EL (cell line): ENCODE results near the gene DENND4A.

Experiments
- DNase-seq: peaks from one replicate; pipeline ENCODE4 v3.0.0-alpha.2; 2016

Gene DENND4A

DNA sequence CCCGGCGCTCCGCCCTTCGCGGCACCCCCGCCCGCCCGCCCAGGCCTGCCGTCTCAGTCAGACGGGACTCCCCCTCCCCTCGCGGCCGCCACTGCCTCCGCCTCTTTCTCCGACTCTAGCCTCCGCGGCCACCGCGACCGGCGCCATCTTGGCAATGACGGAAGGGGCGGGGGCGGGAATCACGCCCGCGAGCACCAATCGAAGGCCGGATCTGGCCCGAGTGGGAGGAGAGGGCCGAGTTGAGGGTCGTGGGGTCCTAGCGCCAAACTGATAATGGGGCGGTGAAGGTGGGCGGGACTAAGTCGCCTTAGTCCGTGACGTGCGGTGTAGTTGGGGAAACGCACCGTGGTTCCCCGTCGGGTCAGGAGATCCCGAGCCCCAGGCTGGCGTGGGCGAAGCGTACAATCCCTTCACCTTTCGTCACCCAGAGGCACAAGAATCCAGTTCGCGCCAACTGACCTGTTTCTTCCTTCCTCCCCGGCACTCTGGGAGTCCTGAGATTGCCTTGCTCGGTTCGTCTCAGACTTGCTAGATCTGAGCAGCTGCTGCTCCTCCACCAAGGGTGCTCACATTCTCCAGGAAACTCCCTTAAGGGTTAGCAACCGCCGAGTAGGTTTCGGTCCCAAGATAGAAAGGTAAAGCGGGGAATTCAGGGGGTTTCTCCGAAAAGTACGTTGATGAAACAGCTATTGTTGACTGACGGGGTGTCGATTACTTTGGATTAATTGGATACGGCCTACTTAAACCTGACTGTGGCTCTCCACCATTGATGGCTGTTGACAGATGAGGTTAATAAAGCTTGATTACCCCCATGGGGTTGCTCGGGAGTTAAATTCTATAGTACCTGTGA lies at the start of gene DENND4A:
Gene DENND4A, minus strand, starts transcription at position 156 of the 850 bp plus-strand sequence. CDS start 35,843 bp downstream, outside the sequence.
- DNase-seq = peak; percentile 98

DNA sequence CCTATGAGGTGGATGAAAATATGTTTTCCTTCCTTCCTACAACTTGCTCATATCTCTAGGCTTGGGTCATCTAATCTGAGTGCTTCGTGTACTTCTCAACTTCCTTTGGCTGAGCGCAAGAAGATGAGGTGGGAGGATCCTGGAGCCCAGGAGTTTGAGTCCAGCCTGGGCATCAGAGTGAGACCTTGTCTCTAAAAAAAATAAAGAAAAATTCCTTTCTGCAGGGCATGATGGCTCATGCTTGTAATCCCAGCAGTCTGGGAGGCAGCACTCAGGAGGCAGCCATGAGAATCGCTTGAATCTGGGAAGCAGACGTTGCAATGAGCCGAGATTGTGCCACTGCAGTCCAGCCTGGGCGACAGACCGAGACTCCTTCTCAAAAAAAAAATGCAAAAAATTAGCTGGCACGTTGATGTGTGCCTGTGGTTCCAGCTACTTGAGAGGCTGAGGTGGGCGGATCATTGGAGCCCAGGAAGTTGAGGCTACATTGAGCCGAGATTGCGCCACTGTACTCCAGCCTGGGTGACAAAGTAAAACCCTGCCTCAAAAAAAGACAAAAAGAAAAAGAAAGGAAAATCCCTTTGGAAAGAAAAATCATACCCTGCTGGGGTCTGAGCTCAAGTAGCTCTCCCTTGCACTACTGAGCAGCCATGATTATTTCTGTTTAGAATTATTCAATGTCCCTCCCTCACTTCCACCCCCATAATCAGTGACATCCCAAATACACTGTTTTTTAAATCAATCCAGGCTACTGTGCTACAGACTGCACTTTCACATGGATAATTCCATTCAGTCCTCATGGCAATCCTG lies 49.2 kb upstream of the DENND4A start:
- peak; percentile 69 for DNase-seq

DNA sequence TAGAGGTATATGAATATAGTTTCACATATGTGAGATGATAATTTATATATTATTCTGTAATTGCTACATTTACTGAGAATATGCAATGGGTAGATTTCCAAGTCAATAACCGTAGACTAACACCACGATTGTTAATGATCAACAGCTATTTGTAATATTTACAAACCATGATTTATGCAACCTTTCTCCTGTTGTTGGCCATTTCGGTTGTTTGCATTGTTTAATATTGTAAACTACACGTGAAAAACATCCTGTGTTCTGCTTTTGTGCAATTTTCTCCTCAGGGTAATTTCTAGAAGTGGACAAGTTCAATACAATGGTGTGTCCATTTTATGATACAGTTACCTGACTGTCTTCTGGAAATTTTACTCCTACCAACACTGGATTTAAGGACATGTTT lies 47.9 kb upstream of the DENND4A start:
- DNase-seq = no peak

DNA sequence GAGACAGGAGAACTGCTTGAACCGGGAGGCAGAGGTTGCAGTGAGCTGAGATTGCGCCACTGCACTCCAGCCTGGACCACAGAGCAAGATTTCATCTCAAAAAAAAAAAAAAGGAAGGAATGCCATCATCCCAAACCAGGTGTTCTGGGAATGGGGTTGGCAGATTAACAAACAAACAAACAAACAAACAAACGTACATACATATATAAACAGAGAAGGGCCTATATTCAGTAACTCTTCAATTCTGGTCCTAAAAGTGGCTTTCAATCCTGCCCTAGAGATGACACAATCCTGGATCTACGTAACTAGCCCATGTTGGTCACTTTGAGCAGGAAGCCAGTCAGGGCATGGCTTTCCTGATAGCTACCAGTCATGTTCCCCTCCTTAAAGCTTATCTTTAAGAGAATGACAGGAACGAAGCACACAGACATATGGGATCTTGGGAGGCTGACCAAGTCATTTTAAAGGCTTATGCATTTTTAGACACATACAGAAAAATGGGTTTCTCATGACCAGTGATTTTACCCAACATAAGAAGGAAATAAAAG lies 47.3 kb upstream of the DENND4A start:
- DNase-seq = no peak

DNA sequence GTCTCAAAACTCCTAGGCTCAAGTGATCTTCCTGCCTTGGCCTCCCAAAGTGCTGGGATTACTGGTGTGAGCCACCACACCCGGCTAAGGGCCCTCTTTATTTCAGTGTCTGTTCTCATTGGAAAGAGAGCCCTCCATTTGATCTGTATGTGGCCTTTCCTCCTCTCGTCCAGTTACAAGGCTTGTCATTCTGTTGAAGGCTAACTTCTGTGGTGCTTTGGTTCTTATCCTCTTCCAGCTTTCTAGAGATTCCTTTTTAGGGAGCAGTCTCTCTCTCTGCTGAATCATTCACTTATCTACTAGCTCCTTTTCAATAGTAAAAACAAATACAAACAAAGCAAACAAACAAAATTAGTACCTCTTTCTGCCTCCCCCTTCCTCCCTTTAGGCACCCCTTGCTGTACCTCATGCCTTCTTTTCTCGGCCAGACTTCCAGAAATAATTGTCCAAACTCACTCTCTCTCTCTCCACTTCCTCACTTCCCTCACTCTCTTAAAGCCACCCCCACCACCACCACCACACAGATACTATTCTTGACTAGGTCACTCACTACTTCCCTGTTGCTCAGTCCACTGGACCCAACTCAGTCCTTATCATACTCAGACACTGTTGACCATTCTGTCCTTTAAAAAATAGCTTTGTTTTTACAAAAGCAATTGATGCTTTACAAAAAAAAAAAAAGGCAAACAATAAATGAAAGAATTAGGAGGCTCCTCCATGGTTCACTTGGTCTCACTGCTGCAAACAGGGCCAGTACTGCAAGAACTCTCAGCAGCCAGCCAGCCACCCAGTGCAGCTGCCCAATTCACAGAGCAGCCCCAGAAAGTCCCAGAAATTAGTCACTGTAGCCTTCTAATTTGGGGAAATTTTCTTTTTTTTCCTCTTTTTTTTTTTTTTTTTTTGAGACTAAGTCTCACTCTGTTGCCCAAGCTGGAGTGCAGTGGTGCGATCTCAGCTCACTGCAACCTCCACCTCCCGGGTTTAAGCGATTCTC lies 45.5 kb upstream of the DENND4A start:
- DNase-seq = no peak

DNA sequence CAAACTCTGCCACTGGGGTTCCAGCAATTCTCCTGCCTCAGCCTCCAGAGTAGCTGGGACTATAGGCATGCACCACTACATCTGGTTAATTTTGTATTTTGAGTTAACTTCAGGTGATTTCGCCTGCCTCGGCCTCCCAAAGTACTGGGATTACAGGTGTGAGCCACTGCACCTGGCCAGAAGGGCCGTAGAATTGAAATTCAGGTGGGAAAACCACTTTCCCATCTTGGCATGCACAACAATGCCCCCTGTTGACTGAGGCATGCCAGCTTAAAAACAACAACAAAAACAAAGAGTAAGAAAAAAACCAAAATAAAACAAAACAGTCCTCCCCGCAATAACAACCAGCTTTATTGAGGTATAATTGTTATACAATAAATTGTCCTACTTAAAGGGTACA lies 44.6 kb upstream of the DENND4A start:
- DNase-seq = no peak

DNA sequence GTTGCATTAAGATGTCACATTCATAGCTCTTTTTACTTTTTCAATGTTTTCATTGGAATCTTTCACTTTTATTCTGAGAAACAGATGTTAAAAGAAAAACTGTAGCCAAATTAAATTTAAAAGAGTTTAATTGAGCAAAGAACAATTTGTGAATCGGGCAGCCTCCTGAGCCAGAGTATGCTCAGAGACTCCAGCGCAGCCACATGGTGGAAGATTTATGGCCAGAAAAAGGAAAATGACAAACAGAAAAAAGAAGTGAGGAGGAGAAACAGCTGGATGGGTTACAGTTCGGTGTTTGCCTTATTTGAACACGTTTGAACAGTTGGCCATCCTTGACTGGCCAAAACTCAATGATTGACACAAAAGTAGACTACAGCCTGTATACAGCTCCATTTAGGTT lies 43.4 kb upstream of the DENND4A start:
- no peak for DNase-seq

DNA sequence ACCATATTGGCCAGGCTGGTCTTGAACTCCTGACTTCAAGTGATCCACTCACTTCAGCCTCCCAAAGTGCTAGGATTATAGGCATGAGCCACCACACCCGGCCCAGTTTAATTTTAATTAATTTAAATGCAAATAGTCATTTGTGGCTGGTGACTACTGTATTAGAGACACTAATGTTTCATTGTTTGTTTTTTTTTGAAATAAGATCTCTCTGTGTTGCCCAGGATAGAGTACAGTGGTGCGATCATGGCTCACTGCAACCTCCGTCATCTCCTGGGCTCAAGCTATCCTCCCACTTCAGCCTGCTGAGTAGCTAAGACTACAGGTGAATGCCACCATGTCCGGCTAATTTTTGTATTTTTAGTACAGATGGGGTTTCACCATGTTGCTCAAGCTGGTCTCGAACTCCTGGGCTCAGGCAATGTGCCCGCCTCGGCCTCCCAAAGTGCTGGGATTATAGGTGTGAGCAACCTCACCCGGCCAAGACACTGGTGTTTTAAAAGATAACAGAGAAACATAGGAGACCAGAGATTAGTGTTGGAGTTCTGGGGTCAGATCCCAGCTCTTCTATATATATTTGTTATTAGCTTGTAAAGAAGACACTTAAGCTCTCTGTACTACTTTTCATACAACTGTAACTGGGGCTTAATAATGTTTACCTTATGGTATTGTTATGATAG lies 42.6 kb upstream of the DENND4A start:
- no peak for DNase-seq

DNA sequence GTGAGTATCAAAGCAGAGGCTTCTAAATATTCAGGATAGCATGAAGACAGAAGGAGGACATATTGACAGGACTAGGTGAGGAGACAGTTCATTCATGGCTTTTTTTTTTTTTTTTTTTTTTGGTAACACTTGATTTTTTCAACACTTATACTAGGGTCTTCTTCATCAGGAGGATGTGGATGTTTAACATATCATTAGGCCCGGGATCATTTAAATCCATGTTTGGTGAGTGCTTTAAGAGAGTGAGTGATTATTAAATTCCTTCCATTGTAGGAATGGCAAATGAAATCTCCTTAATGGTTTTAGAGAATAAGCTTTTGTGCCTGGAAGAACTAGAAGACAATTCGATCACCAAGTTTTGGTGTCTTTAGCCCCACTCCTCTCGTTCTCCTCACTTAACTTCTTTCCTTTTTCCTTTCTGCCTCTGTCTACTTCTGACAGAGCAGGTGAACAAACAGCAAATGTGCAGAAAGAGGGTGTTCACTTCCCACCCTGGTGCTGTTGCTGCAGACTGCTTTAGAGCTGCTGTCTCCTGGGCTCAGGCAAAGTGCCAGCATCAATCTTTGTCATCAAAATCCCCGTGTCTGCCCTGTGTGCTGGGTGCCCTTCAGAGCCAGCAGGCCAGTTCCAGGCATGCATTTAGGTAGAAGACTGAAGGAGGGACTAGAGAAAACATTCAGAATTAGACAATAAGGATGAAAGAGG lies 41.6 kb upstream of the DENND4A start:
- DNase-seq = no peak

DNA sequence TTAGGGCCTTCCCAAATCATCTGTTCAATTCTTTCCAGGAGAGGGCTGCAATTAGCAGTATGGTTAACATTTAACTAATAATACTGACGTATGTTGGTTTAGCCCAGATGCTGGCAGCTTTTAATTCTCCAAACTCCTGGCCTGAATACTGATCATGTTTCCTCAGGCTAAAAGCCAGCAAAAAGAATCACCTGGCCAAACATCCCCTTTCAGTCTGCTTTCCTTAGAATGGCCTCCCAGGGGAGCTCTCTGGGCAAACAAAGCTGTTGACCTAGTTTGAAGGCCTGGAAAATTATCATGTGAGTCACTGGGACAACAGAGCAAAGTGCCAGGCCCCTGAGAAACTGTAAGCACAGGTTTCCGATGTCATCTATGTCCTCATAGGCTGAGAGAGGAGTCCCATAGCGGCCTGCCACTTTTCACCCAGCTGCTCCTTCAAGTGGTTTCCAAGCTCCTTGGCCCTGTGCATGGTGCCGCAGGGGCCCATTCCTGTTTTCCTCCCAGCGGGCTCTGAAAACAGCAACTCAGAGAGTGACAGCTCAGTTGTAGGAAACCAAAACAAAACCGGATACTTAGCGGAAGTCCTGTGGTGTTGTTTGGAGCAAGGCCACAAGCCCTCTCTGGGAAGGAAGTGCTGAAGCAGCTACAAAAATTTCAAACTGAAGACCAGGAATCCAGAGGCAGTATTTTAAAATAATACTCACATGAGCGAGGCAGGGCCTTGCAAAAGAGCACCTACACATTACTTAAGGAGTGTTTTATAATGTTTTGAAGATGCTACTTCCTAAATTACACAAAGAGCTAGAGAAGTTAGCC lies 40.7 kb upstream of the DENND4A start:
- DNase-seq = peak; percentile 84

DNA sequence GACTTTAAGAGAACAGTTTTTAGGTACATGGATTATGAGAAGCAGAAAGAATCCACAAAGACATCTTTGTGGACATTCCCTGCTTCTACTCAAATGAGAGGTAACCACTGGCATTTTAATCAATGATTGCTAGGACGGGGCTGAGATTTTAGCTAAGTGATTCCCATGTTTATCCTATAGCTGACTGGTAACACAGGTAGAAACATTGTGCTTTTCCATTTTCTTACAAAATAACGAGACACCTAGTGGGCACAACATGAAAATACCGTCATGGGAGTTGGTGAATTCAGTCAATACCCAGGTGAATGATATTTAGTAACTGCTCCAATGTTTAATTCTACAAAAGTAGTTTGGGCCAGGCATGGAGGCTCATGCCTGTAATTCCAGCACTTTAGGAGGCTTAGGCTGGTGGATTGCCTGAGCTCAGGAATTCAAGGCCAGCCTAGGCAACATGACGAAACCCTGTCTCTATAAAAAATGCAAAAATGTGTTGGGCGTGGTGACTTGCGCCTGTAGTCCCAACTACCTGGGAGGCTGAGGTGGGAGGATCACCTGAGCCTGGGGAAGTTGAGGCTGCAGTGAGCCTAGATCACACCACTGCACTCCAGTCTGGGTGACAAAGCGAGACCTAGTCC lies 37.2 kb upstream of the DENND4A start:
- DNase-seq = peak; percentile 21

DNA sequence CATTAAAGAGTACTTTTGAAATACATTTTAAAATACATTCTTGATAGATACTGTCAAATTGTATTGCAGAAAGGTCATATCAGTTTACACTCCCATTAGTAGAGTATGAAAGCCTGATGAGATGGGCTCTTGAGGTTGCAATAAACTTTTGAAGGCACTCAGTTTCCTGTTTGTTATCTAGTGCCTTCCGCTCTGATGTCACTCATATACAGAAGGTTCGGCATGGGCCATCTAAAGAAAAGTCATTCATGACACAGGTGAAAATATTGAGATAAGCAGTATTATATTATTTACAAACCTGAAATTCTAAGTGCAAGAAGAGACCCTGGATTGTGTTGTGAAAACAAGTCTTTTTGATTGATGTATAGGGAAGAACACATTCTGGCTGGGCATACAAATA lies 36.5 kb upstream of the DENND4A start:
- DNase-seq = no peak

DNA sequence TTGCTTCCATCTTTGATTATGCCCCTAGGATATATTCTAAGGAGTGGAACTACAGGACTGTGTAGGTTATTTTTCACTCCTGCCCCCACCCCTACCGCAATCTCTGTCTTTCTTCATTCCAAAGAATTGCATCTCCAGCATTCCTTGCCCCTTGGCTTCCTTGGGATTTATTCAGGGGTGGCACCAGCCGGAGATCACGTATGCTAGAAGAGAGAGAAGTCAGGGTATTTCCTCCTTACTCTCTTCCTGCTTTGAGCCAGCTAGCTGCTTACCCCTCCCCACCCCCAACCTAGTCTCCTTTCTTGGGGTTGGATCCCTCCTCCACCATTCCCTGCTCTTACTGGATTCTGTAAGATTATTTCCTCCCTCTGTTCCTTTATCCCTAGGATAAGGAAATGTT lies 35.0 kb upstream of the DENND4A start:
- no peak for DNase-seq

DNA sequence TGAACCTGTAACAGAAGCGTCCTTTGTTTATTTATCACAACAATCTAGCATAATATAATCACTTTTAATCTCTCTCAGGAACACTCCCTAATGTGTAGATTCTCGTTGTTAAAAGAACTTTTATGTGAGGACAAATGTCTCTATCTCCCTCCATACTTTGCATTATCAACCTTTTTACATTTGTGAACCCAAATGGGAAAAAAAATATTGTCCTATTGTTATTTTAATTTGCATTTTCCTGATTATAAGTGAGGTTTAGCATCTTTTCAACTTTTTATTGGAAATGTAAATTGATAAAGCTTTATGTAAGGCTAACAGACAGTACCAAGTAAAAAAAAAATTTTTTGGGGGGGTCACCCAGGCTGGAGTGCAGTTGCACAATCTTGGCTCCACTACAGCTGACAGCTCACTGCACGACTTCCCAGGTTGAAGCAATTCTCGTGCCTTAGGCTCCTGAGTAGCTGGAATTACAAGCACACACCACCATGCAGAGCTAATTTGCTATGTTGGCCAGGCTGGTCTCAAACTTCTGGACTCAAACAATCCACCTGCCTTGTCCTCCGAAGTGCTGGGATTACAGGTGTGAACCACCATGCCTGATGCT lies 33.0 kb upstream of the DENND4A start:
- DNase-seq = peak; percentile 28

DNA sequence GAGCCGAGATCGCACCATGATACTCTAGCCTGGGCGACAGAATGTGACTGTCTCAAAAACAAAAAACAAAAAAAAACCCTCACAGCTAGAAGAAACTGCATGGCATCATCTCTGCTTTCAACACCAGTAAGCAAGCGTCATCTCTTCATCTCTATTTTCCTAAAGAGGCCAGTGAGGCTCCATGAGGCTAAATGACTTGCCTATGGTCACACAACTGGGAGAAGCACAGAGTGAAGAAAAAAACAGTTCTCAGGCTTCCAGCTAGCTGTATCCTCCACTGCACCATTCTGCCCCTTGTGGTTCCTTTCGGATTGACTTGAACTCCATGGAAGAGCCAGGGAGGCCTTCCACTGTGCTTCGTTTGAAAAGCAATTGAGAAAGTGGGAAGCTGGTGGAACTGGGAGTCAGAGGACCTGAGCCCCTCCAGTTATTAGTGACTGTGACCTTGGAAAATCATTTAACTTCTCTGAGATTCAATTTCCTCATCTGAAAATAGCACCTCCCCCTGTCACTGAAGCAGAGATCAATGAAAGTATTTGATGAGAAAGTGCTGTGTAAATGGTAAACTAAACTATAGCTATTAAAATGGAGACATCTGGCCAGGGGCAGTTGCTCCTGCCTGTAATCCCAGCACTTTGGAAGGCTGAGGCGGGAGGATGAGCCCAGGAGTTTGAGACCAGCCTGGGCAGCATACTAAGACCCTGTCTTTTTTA lies 32.1 kb upstream of the DENND4A start:
- peak; percentile 61 for DNase-seq

DNA sequence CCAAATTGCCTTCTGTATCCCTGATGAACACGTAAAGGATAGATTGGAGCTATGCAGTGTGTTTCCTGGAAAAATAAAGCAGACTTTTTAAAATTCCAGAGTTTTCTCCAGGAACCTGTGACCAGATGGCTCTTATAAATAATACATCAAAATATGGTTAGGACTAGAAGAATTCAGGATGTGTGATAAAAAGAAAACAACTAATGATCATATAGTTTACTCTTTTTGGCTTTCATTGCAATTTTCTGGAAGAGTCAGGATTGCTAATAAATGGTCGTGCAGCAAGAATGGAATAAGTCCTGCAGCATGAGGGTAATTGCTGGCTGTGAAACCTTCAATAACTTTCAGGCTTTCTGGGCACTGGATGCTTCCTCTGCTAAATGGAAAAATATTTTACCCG lies 30.2 kb upstream of the DENND4A start:
- DNase-seq = no peak

DNA sequence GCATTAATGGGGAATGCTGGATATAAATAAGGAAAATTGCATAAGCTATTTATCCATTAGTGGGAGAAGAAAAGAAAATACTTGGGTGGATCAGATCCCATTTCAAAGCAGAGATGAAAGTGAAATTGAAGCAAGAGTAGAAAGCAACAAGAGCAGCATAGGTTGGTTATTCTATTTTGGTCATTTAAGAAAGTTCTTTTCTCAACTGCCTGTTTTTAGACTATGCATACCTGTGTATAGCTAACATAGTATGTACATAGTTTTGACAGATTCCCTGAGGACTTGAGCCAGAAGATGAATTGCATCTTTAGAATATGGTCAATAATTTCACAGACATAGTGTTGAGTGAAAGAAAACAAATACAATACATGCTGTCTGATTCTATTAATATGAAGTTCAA lies 29.0 kb upstream of the DENND4A start:
- DNase-seq = no peak

DNA sequence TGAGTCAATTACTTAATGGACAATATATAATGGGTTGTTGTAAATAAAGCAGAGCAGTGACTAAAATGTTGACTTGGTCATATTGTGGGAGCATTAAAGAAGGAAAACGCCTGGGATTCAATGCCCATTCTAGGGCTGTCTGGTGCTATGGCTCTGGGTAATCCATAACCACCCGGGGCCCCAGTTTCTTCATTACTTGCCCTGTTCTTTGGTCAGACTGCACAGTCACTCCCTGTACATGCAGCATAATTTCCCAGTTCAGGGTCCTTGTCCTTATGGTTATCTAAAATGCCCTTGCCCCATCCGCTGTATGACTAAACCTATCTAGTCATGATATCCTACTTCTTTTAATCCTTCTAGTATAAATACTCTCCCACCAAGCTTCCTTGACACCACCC lies 27.5 kb upstream of the DENND4A start:
- peak; percentile 13 for DNase-seq
